ENCODE measurements around the gene CCDC197.

Gene CCDC197

DNA sequence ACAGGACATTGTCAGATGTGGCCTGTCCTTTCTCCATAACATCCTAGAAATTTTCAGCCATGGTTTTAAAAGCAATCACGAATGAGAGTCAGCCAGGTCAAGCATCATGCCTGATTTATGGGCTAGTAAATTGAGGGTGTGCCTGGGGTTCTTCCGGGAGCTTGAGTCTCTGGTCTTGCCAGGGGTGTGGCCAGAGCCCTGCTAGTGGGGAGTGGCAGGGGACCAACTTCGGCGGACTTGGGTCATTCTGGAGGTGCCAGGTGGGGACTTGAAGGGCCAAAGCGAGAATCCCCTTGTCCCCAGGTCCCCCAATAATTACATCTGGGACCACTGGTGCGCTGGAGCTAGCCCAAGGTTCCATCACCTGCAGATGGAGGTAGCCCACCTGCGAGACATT is 34.8 kb downstream of the CCDC197 start:
- no peak overlapping the region for H3K4me3 ChIP-seq (ENCODE audit: control insufficient read depth, low read depth, low read length)
- no peak for DNase-seq (ENCODE audit: low read depth)
- TF ChIP-seq, protein P1, sequence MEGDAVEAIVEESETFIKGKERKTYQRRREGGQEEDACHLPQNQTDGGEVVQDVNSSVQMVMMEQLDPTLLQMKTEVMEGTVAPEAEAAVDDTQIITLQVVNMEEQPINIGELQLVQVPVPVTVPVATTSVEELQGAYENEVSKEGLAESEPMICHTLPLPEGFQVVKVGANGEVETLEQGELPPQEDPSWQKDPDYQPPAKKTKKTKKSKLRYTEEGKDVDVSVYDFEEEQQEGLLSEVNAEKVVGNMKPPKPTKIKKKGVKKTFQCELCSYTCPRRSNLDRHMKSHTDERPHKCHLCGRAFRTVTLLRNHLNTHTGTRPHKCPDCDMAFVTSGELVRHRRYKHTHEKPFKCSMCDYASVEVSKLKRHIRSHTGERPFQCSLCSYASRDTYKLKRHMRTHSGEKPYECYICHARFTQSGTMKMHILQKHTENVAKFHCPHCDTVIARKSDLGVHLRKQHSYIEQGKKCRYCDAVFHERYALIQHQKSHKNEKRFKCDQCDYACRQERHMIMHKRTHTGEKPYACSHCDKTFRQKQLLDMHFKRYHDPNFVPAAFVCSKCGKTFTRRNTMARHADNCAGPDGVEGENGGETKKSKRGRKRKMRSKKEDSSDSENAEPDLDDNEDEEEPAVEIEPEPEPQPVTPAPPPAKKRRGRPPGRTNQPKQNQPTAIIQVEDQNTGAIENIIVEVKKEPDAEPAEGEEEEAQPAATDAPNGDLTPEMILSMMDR (IDR thresholded peaks at IDR 0.05; ENCODE audit: control insufficient read depth, insufficient read depth, low read depth, low read length, missing control alignments): no peak

- TF ChIP-seq, protein P1 (IDR thresholded peaks at IDR 0.05; ENCODE audit: control insufficient read depth, insufficient read depth, low read depth, low read length, missing control alignments): no peak
- H3K4me3 ChIP-seq (ENCODE audit: control insufficient read depth, low read depth, low read length): no peak overlapping the region
- DNase-seq (ENCODE audit: low read depth): no peak
Observed at GRCh38 chr14:94034886-94035285, 37.8 kb downstream of the CCDC197 start.

DNA sequence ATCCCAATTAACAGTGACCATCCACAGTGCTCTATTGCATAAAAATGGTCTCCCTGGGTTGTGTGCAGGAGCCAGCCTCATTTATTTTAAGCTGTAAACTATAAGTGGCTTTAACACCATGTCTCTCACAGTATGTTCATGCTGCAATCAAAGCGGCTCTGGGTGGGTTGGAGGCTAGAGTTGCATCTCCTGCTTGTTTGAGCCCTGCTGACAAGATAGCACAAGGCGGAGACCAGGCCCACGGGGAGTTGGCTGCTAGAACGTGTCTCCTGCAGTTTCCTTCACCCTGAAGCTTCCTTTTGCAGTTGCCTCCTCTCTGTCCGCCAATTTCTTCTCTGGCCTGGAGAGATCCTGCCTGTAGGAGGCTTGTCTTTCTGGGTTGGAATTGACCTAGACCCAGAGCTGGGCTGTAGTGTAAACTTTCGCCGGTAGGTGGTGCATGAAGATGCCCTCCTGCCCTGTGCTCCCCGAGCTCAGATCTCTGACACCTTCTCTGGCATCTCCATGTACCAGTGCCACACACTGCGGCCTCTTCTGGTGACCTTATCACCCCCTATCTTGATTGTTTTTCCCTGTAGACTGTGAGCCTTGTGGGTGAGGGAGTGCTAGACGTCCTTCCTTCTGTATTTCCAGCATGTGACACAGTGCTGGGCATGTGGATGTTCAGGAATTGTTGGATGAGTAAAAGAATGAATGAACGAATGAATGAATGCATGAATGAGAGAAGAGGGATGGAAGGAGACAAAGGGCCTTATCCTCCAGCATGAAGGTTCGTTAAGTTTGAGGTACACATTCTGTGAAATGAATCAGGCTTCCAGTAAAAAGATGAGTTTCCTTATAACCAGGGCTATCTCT is 39.4 kb downstream of the CCDC197 start:
- TF ChIP-seq, protein P1 (IDR thresholded peaks at IDR 0.05; ENCODE audit: control insufficient read depth, insufficient read depth, low read depth, low read length, missing control alignments): peak; percentile 90

DNA sequence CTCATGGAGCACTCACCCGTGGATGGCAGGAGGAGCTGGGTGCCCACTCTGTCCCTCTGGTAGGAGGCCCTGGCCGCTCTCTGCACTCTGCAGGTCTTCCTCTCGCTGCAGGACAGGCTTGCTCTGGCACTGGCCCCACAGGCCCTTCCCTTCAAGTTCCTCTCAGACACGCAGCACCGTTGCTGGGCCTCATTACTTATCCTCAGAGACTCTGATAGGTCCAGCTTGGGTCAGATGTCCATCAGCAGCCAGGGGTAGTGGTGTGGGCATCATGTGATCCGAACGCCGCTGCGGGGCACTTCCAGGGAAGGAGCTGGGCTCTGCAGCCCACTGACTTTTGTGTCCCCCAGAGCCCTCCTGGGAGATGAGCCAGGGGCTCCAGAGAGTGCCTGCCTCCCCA is 40.9 kb downstream of the CCDC197 start:
- no peak overlapping the region for H3K4me3 ChIP-seq (ENCODE audit: control insufficient read depth, low read depth, low read length)
- TF ChIP-seq, protein P1 (IDR thresholded peaks at IDR 0.05; ENCODE audit: control insufficient read depth, insufficient read depth, low read depth, low read length, missing control alignments): no peak
- no peak for DNase-seq (ENCODE audit: low read depth)

More for the DNA sequence above, 39.4 kb downstream of the CCDC197 start:
- peak; percentile 20 for DNase-seq (ENCODE audit: low read depth)
- H3K4me3 ChIP-seq (ENCODE audit: control insufficient read depth, low read depth, low read length): no peak overlapping the region

DNA sequence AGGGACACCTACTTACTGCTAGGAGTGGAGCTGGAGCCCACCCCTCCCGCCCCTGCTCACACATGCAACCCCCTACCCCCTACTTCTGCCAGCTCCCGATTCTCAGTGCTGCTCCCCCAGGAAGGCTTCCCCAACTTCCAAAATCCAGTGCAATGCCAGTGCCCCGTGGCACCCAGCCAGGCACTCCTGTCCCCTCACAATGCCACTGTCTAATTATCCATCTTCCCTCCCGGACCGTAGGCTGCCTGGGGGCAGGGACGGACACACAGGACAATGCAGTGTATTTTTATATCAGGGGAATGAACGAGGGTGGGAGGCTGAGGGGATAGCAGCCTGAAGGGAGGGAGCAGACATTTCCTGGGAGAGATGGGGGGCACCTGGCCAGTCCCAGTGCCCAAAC is 41.4 kb downstream of the CCDC197 start:
- TF ChIP-seq, protein P1 (IDR thresholded peaks at IDR 0.05; ENCODE audit: control insufficient read depth, insufficient read depth, low read depth, low read length, missing control alignments): no peak
- no peak for DNase-seq (ENCODE audit: low read depth)
- H3K4me3 ChIP-seq (ENCODE audit: control insufficient read depth, low read depth, low read length): no peak overlapping the region

- no peak overlapping the region for H3K4me3 ChIP-seq (ENCODE audit: control insufficient read depth, low read depth, low read length)
- TF ChIP-seq, protein P1 (IDR thresholded peaks at IDR 0.05; ENCODE audit: control insufficient read depth, insufficient read depth, low read depth, low read length, missing control alignments): no peak
- DNase-seq (ENCODE audit: low read depth): no peak
Observed at GRCh38 chr14:94038921-94039629, 42.0 kb downstream of the CCDC197 start.
